ENCODE results near the gene ESAM. TPM values are rescaled to one million over a fixed set of nuclear protein-coding genes. Genes with fewer than 3 reads are reported as not detected.

ESAM gene
- total and polyA plus RNA-seq, 10 of the 15 experiments (the other 5 are each of a cell fraction or from before 2014, with no cell fraction given): 2.7 to 43.6 (median 19.5) TPM

- no peak for TF ChIP-seq ZBTB4 (CRISPR knock-in tag; IDR thresholded peaks at IDR 0.05)
- TF ChIP-seq SRF (IDR thresholded peaks at IDR 0.05; ENCODE audit: low read depth in 2 of 2, low read length in 2 of 2): no peak
- TF ChIP-seq PRDM15 (CRISPR knock-in tag; IDR thresholded peaks at IDR 0.05): no peak
- no peak for TF ChIP-seq JUND (IDR thresholded peaks at IDR 0.05; ENCODE audit: low read depth, low read length)
- TF ChIP-seq ZBED1 (IDR thresholded peaks at IDR 0.05; ENCODE audit: borderline replicate concordance): no peak
- TF ChIP-seq MTA3 (IDR thresholded peaks at IDR 0.05; ENCODE audit: borderline replicate concordance, low read length): no peak
- no peak for TF ChIP-seq NR2C1 (IDR thresholded peaks at IDR 0.05)
- no peak for TF ChIP-seq EZH2 (IDR thresholded peaks at IDR 0.05; ENCODE audit: borderline replicate concordance, control insufficient read depth, low read depth, low read length)
Measured at GRCh38 chr11:124800226-124800929, 38.3 kb upstream of the ESAM start, which contains the start of gene MSANTD2 (continued).

Measured in GM12878 (cell line).